Measurements from ENCODE around the gene CUX1.
"Not testable (repeated sequence)": the region's sequence is repeated elsewhere in the genome, so short reads cannot be mapped to it uniquely, and the experiment has no call there.

The CUX1 gene

DNA sequence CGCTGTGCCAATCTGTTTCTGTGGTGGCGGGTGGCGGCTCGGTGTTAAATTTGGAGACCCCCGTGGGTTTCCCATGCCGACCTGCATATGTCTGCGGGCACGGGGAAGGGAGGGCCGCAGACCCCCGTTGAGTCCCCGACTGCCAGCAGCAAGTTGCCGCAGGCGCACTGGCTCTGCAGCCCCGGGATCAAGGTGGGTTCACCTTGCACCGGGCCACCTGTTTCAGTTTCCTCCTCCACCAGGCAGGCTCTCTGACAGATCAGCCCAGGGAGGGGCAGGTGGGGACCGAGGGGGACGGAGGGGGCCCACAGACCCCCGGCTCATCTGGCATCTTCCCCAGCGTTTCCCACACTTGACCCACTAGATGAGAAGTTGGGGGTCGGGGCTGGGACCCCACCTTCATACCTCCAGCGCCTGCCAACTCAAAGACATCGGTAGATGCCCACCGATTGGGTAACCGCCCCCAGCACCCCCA lies 95.9 kb downstream of the CUX1 start:
- no peak for DNase-seq (ENCODE audit: low read depth, low spot score)

DNA sequence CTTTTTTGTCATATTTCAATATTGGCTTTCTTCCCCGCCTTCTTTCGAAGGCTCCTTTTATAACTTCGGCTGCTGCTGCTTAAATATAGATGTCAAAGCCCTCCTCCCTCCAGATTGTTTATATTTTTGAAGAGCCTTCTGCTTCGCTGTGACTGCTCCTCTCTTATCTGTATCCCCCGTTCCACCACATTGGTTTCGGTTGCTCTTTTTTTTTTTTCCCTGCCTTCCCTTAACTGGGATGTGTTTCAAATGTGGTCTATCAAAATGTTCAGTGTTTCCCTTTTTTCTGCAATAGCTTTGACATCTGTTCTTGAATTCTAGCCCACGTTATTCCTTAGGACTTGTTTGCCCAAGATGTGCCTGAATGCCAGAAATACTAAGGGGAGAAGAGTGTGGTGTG lies 96.4 kb downstream of the CUX1 start:
- no peak for DNase-seq (ENCODE audit: low read depth, low spot score)

DNA sequence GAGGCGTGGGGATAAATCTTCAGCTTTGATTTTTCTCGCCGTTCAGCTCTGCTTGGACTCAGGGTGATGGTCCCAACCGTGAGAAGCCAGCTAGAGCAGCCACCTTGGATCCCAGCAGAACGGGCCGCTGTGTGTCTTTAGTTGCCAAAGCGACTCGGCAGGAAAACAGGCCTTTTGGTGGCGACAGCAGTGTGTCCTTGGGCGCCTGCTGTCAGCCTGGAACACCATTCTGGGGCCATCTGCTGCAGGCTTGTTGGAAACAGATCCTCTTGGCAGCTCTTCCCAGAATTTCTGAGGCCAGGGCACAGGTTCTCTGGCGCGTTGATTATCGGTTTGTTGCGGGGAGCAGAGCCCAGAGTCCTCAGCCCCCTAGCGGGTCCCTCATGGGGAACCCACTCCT lies 97.6 kb downstream of the CUX1 start:
- DNase-seq (ENCODE audit: low read depth, low spot score): no peak

DNA sequence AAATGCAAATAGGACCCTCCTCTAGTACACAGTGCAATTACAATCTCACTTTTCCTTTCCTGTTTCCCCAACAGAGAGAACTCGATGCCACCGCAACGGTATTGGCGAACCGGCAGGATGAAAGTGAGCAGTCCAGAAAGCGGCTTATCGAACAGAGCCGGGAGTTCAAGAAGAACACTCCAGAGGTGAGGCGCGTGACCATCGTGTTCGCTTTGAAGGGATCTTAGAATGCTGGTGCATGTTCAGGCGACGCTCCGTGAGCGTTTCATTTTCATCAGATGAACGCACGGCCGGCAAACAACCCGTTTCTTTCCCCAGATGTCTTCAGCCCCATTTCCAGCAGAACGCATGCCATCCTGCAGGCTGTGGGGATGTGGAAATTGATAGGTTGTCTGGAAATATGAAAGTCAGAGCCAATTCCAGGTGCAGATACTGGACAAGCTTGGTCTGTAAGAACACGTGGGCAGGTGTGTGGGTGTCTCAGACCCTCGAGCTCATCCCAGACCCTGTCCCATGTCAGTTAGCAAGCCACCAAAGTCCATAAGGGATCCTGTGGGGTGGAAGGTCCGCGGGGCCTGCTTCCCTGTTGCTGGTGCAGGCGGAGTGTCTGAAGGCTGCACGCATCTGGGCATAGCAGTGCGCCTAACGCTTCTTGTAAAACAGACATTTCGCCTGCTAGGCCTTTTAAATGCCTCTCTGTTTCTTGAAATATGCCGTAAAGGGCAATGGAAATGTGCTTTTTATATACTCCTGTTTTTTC lies 98.8 kb downstream of the CUX1 start:
- DNase-seq (ENCODE audit: low read depth, low spot score): no peak

DNA sequence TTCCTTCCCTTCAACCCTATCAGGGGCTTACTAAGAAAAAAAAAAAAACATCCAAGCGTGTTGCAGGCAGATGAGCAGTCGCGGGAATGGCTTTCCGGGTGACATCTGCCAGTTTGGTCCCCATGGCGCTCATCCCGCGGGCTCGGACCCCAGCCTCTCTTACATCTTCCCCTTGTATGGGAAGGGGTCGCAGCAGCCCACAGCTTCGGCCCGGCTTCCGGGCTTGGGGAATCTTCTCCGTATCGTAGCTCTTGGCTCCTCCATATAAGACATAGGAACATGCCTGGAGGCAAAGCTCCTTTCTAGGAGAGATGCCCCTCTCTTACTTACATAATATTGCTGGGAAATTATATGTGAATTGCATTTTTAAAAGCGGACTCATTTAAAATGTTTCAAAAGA lies 99.5 kb downstream of the CUX1 start:
- no peak for DNase-seq (ENCODE audit: low read depth, low spot score)

DNA sequence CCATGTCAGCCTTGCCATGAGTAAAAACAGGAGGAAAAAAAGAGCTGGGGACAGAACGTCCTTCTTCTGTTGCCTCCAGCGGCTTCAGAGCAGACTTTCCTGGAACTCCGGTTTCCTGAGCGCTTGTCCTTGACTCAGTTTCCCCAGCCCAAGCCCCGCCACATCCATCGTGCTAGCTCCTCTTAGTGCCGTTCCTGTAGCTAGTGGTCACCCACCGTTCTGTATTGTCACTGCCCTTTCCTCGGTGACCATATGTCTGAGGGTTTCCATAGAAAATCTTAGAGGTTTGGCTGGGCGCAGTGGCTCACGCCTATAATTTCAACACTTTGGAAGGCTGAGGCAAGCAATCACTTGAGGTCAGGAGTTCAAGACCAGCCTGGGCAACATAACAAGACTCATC lies 100.1 kb downstream of the CUX1 start:
- no peak for DNase-seq (ENCODE audit: low read depth, low spot score)

DNA sequence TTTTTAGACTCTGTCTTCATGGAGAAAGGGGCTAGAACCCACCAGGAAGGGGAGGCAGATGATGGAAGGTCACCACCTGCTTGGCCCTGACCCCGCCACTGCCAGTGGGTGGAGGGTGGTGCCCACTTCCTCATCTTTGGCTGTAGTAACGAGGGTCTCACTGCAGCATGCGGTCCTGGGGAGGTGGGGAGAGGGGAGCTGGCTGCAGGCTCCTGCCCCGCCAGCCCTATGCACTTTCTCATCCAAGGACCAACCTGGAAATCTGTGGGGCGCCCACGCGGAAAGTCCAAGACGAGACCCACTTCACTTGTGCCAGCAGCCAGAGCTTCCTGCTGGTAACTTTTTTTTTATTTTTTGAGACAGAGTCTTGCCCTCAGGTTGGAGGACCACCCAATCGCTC lies 101.0 kb downstream of the CUX1 start:
- DNase-seq (ENCODE audit: low read depth, low spot score): no peak

DNA sequence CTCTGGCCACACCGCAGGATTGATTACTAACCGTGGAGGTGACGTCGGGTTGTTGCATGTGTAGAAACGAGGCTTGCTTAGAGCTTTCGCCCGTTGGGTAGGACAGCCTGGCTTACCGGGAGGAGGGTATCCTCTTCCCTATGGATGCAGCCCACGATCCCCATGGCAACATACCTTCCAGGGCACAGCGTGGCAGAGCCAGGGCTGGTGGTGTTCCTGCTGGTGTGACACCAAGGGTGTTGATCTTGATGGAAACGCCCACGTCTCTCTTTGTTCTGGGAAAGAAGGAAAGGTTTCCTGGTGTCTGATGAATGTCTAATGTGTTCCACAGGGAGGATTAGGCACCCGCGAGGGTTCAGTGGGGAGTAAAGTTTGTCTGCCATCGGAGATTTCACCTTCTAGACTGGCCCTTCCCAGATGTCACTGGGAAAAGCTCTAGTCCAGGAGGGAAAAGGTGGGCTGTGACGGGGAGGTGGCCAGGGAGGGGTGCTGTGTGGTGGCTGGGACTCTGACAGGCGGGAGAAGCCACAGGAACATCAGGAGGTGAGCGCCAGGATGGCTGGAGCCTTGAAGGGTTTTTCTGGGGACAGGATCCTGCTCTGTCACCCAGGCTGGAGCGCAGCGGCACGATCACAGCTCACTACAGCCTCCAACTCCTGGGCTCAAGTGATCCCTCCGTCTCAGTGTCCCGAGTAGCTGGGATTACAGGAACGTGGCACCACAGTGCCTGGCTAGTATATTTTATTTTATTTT lies 102.1 kb downstream of the CUX1 start:
- DNase-seq (ENCODE audit: low read depth, low spot score): no peak

DNA sequence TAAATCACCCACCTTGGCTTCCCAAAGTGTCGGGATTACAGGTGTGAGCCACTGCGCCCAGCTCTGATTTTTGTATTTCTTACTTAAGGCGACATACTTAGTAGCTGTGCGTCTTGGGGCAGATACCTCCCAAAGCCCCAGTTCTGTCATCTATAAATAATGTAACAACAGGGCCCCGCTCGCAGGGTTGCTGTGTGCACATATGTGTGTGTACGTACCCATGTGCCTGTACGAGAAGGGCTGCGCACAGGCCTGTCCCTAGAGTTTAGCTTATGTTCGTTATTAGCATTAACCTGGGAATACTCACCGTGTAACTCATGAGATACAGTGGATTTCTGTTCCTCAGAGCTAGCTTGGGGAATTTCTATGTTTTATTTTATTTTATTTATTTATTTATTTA lies 103.6 kb downstream of the CUX1 start:
- DNase-seq (ENCODE audit: low read depth, low spot score): no peak

DNA sequence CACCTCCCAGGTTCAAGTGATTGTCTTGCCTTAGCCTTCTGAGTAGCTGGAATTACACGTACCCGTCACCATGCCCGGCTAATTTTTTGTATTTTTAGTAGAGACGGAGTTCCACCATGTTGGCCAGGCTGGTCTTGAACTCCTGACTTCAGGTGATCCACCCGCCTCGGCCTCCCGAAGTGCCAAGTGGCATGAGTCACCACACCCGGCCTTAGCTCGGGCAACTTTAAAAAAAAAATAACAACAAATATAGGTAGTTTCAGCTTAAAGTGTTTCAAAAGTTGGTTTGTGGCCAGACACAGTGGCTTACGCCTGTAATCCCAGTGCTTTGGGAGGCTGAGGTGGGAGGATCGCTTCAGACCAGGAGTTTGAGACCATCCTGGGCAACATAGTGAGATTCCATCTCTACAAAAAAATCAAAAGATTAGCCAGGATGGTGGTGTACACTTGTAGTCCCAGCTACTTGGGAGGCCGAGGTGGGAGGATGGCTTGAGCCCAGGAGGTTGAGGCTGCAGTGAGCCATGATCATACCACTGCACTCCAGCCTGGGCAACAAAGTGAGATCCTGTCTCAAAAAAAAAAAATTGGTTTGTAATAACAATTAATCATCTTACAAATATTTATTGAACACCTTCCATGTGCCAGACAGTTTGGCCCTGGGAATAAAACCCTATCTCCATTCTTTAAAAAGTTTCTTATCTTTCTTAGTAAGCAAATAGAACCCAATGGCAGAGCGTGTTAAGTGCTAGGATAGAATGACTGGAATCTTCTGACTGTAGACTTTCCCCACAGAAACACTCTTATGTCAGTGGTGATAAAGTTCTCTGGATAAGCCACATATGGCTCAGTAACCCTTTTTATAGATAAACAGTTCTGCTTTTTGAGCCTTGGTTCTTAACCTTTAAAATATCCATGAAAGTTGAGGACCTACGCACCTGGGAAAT lies 104.4 kb downstream of the CUX1 start:
- not testable (repeated sequence) for DNase-seq (ENCODE audit: low read depth, low spot score)

DNA sequence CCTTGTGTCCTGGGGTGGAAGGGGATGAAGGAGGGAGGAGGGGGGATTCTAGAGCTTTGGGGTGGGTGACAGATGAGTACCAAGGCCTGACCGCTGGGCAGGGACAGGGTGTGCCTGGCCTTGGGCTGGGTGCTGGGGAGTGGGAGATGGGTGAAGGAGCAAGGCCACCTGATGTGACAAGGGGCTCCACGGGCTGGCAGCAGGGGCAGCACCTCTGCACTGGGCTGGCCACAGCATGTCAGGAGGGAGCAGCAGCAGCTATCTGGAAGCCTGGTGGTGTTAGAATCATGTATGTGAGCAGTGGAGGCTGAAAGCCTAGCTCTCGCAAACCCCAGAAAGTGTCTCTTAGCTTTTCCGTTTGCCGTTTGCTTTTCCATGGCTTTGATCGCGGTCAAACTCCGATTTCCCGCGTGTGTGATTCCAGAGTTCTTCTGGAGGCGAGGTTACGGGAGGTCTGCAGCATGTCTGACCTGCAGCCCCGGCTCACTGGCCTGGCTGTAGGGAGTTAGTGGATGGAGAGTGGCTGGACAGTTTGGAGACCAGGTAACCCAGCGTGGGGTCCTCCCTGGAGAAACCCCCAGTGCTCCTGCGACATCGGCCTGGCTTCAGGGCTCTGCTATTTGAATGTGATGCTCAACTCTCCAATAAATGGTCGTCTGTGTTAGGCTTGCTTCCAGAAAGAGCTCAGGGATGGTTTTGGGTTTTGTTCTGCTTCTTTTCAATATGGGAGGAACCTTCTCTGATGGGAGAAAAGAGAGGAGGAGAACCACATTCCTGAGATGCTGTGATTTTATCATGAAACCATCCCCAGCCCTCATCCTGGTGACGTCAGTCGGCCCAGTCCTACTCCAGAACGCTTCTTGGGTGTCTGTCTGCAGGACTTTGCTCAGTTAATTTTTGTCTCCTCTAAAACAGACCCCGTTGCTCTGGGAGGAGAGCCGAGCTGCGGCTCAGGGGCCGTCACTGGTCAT lies 105.5 kb downstream of the CUX1 start:
- no peak for DNase-seq (ENCODE audit: low read depth, low spot score)

DNA sequence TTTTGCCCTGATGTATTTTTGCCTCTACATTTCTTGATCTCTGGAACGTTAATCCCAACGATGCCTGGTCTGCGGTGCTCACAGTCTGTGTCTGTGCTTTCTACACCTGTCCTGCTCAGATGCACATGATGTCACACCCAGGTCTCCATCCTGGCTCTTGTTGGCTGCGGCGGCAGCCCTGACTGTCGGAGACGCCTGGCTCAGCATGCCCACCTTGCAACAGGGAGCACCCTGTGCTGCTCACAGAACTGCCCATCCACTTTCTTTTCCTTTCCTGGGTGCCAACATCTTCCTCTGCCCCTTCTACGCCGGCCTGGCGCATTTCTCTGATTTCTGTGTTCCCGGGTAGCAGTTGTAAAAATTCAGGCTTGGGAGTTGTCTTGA lies 106.2 kb downstream of the CUX1 start:
- DNase-seq (ENCODE audit: low read depth, low spot score): no peak

DNA sequence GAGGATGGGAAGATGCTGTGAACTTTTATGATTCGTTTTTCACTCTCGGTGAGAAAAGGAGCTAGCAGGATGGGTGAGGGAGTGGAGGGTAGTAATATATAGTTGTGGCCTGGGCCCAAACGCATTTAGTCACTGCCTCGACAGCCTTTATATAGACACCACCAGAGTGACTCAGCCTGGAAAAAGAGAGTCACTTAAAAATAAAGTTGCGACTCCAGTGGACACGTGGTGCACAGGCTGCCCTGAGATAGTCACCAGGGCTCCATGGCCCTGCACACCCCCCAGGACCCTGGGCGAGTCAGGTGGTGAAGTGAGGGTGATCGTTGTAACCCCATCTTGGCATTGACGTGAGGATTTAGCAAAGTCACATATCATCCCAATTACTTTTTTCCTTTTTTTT lies 106.7 kb downstream of the CUX1 start:
- no peak for DNase-seq (ENCODE audit: low read depth, low spot score)

DNA sequence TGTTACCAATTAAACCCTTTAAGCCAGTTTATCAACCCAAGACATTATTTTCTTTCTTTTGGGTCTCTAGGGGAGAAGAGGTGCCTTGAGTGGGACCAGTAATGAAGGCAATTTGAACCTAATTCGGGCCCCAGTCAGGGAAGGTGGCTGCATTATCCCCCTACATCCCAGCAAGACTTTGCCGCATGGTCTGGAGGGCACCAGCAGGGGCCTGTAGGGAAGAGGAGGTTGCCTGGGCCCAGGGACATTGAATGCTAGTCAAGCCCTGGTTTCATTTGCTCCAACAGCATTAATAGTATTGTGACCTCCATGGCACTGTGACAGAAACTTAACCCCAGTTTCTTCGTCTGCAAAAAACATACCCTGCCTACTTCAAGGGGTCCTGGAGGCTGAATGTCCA lies 108.8 kb downstream of the CUX1 start:
- no peak for DNase-seq (ENCODE audit: low read depth, low spot score)

DNA sequence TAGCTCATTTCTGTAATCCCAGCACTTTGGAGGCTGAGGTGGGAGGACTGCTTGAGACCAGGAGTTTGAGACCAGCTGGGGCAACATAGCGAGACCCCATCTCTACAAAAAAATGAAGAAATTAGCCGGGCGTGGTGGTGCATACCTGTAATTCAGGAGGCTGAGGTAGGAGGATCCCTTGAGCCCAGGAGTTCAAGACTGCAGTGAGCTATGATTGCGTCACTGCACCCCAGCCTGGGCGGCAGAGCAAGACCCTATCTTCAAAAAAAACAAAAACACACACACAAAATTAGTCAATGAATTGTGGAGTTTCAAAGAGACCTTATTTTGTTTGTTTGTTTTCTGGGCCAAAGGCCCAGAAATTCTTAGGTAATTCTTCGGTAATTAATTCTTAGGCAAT lies 110.0 kb downstream of the CUX1 start:
- DNase-seq (ENCODE audit: low read depth, low spot score): no peak

DNA sequence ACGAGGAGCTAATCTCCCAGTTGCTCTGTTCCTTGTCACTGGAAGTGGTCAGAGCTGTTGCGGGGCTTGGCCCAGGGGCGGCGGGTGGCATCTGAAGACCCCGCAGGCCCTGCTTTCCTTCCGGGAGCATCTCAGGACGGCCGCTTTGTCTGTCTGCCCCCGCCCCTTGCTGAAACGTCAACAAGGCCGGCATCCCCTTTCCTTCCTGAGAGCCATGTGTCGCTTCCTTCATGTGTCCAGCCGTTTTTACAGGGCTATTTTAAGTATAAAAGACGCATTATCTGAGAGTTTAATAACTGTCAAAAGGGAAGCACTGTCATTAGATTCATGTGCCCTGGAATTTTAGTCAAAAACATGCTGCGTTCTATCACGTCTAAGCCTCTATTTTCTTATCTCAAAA lies 110.4 kb downstream of the CUX1 start:
- DNase-seq (ENCODE audit: low read depth, low spot score): no peak

DNA sequence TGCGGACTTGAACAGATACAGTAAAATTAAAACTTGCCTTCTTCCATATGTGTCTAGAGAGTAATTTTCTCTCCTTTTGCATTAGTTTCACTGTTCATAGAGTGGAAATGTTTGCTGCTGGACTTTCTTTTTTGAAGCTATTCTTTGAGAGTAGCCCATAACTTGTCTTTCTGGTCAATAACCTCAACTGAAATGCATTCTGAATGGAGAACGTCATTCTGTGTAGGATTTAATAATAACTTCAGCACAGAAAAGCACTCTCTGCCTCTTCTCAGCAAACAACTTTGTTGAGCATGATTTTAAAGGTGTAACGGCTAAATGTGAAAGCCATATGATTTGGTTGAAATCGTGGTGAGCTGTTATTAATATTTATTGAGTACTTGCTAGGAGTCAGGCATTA lies 111.8 kb downstream of the CUX1 start:
- no peak for DNase-seq (ENCODE audit: low read depth, low spot score)

DNA sequence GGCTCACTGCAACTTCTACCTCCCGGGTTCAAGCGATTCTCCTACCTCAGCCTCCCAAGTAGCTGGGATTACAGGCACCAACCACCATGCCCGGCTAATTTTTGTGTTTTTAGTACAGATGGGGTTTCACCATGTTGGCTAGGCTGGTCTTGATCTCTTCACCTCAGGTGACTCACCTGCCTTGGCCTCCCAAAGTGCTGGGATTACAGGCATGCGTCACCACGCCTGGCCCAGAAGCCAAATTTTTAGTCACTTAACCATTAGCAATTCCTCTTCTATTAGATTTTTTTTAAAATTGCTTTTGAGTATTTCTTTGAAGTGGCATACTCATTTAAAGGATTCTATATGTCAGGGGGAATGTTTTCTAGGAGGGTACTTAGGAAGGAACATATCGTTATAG lies 112.5 kb downstream of the CUX1 start:
- DNase-seq (ENCODE audit: low read depth, low spot score): not testable (repeated sequence)

DNA sequence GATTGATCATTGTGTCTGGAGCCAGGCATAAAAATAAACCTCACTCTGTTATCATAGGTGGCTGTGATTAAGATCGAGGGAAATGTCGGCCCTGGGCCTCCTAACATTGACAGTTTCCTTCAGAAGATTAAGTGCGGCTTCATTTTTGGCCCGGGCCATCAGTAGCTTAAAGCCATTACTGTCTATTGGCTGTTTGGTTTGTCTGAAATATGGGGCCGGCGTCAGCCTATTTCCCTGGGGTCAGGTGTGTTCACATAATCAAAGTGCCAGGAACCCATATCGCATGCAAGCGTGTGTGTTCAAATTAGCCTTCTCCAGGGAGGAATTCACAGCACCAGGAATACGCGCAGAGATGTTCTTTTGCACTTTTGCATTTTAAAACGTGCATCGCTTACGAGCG lies 114.7 kb downstream of the CUX1 start:
- no peak for DNase-seq (ENCODE audit: low read depth, low spot score)

DNA sequence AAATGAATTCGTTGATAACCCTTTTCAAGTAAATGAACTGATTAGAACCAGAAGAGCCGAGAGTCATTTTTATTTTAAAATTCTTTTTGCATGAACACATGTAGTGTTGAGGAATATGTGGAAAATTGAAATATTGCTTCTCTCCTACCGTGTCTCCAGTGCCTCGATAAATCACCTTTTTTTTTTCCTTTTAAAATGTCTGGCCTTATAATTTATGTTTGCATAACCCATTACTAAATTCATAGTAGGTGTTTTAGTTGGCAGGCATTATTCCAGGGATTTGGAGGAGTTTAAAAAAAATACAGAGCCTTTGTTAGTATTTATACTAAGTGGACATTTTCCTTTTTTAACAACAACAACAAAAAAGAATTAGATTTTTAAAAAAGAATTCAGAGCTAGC lies 115.6 kb downstream of the CUX1 start:
- no peak for DNase-seq (ENCODE audit: low read depth, low spot score)

DNA sequence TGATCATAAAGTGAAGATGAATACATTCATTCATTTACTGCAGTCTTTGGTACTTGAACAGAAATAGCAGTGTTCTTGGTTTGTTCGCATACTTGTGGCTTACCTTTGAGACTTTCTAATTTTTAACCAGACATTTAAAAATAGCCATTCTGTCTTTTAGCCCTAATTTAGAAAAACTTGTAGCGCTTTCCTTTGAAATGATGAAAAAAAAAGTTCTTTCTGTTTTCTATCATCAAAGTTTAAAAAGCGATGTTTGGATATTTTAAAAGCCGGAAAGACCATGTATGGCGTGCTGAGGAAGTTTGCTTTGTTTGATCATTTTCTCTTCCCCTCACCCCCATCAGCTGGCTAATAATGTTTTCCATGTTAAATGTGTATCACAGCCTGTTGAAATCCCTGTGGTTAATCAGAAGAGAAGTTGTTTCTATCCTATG lies 116.3 kb downstream of the CUX1 start:
- DNase-seq (ENCODE audit: low read depth, low spot score): no peak

All from smooth muscle cell of the brain vasculature (primary cell).